ENCODE results near the gene F3. TPM values are rescaled to one million over a fixed set of nuclear protein-coding genes. Genes with fewer than 3 reads are reported as not detected.

Gene F3
- total and polyA plus RNA-seq, 2 of the 13 experiments (the other 11 are each of a cell fraction or from before 2014, with no cell fraction given) = 5.8 to 9.0 TPM

- H3K9ac ChIP-seq (ENCODE audit: insufficient read depth, low read depth, low read length) = no peak overlapping the region
- in situ Hi-C loops (cut with HindIII; ENCODE audit: extremely low pct_ligation_motif_present, low pct_unique_long_range_greater_than_20kb) (no loop called here), intact Hi-C loops (cut with micrococcal nuclease; ENCODE audit: unreplicated experiment) (no loop called here)
- no peaks in the 10 kb centered on the region for H3K27me3 ChIP-seq (ENCODE audit: control insufficient read depth in 1 of 2, insufficient read depth in 2 of 2, low read length in 2 of 2)
- FAIRE-seq (no peak), DNase-seq (ENCODE audit: low spot score) (no peak), ATAC-seq (no peak)
- H2AFZ ChIP-seq (ENCODE audit: low read length) = no peak overlapping the region
- 67% methylated on average over 2 of the region's 2 CpGs for WGBS (ENCODE audit: low lambda C conversion rate)
- no peak overlapping the region for H3K27ac ChIP-seq (ENCODE audit: extremely low read length, insufficient read depth, low read length)
- H3K4me3 ChIP-seq (replicated peaks in 1 of 3; ENCODE audit: insufficient read depth in 1 of 3, low read depth in 2 of 3, low read length in 3 of 3) = no peak overlapping the region
- ChIA-PET POLR2A (no interaction called here), CTCF (ENCODE audit: low intra/inter-chr PET ratio, low total read pairs) (no interaction called here)
- no peak overlapping the region for H3K4me2 ChIP-seq (ENCODE audit: low read depth, low read length)
- H3K9me3 ChIP-seq (ENCODE audit: low read length) = no peaks in the 10 kb centered on the region
- no peaks in the 10 kb centered on the region for H3K79me2 ChIP-seq (ENCODE audit: insufficient read depth, low read length)
- no peaks in the 10 kb centered on the region for H4K20me1 ChIP-seq (ENCODE audit: insufficient read depth, low read length)
- BruUV-seq (replicated peaks) = no TSS peak
- H3K4me1 ChIP-seq (ENCODE audit: insufficient read depth, low read length) = peaks cover 10% of the 10 kb centered on the region
- no peaks in the 10 kb centered on the region for H3K36me3 ChIP-seq (replicated peaks in 1 of 2; ENCODE audit: control insufficient read depth in 1 of 2, insufficient read depth in 2 of 2, low read length in 2 of 2)
- TF ChIP-seq TAF1 (CRISPR knock-in tag; IDR thresholded peaks at IDR 0.05) = no peak
- TF ChIP-seq, protein P1, sequence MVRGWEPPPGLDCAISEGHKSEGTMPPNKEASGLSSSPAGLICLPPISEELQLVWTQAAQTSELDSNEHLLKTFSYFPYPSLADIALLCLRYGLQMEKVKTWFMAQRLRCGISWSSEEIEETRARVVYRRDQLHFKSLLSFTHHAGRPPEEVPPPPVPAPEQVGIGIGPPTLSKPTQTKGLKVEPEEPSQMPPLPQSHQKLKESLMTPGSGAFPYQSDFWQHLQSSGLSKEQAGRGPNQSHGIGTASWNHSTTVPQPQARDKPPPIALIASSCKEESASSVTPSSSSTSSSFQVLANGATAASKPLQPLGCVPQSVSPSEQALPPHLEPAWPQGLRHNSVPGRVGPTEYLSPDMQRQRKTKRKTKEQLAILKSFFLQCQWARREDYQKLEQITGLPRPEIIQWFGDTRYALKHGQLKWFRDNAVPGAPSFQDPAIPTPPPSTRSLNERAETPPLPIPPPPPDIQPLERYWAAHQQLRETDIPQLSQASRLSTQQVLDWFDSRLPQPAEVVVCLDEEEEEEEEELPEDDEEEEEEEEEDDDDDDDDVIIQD (CRISPR knock-in tag; IDR thresholded peaks at IDR 0.05; ENCODE audit: low read depth) = no peak
- no peak for TF ChIP-seq THYN1 (CRISPR knock-in tag; IDR thresholded peaks at IDR 0.05; ENCODE audit: borderline replicate concordance, low read depth)
- TF ChIP-seq ZHX2 (IDR thresholded peaks at IDR 0.05; ENCODE audit: low read depth) = no peak
- TF ChIP-seq ZHX2 (CRISPR knock-in tag; IDR thresholded peaks at IDR 0.05; ENCODE audit: borderline replicate concordance) = no peak
- TF ChIP-seq CBX2 (IDR thresholded peaks at IDR 0.05; ENCODE audit: low read depth, low read length) = no peak
- no peak for TF ChIP-seq CBX2 (CRISPR knock-in tag; IDR thresholded peaks at IDR 0.05; ENCODE audit: low read depth)
- no peak for TF ChIP-seq FUBP1 (CRISPR knock-in tag; IDR thresholded peaks at IDR 0.05; ENCODE audit: borderline replicate concordance)
- TF ChIP-seq REXO4 (CRISPR knock-in tag; IDR thresholded peaks at IDR 0.05; ENCODE audit: borderline replicate concordance) = no peak
- TF ChIP-seq MBD4 (IDR thresholded peaks at IDR 0.05; ENCODE audit: borderline replicate concordance, low read length) = no peak
- no peak for TF ChIP-seq SRY (CRISPR knock-in tag; IDR thresholded peaks at IDR 0.05)
- no peak for TF ChIP-seq ZNF253 (CRISPR knock-in tag; IDR thresholded peaks at IDR 0.05; ENCODE audit: borderline replicate concordance)
- TF ChIP-seq SRSF4 (IDR thresholded peaks at IDR 0.05; ENCODE audit: low read depth, low read length, poor library complexity, severe bottlenecking) = no peak
- TF ChIP-seq PAWR (CRISPR knock-in tag; IDR thresholded peaks at IDR 0.05; ENCODE audit: borderline replicate concordance) = no peak
- TF ChIP-seq SPEN (CRISPR knock-in tag; IDR thresholded peaks at IDR 0.05; ENCODE audit: low read depth) = no peak
- no peak for TF ChIP-seq BCL6 (CRISPR knock-in tag; IDR thresholded peaks at IDR 0.05)
- no peak for TF ChIP-seq GATAD2A (CRISPR knock-in tag; IDR thresholded peaks at IDR 0.05)
These were observed 24.3 kb upstream of the F3 start for GRCh38 chr1:94565901-94566300.
